ENCODE results near the gene ATP6V1A. TPM values are rescaled to one million over a fixed set of nuclear protein-coding genes. Genes with fewer than 3 reads are reported as not detected.

ATP6V1A gene
- total and polyA plus RNA-seq, 12 donors, result 7.1 to 40.8 (median 18.6) TPM

GRCh38 chr3:113791381-113791780 is 44.5 kb downstream of the ATP6V1A start:
- H3K27ac ChIP-seq, result no peak overlapping the region
- no peaks in the 10 kb centered on the region for H3K9me3 ChIP-seq
- peaks cover 0 to 9% (median 0%) of the 10 kb centered on the region in 9 donors for H3K4me1 ChIP-seq
- H3K27me3 ChIP-seq, result no peaks in the 10 kb centered on the region
- intact Hi-C loops (cut with DNase I), result no loop called here
- ATAC-seq, result no peak
- no peak for TF ChIP-seq CTCF (IDR thresholded peaks at IDR 0.05)
- H3K4me3 ChIP-seq, result no peak overlapping the region
- no peak for DNase-seq
- H3K36me3 ChIP-seq, result peaks cover 0 to 100% (median 47%) of the 10 kb centered on the region in 9 donors

- ATAC-seq (no peak), DNase-seq (no peak)
- Histone ChIP-seq H3K27ac (no peak overlapping the region), H3K9me3 (no peaks in the 10 kb centered on the region), H3K4me1 (no peaks in the 10 kb centered on the region), H3K27me3 (no peaks in the 10 kb centered on the region), H3K36me3 (peaks cover 0 to 100% (median 34%) of the 10 kb centered on the region in 9 donors), H3K4me3 (no peak overlapping the region)
- WGBS, 2 donors, result 91 to 92% methylated on average over 4 of the region's 4 CpGs
- no peak for TF ChIP-seq CTCF (IDR thresholded peaks at IDR 0.05)
- intact Hi-C loops (cut with DNase I), result no loop called here
These were observed 47.7 kb downstream of the ATP6V1A start for GRCh38 chr3:113794526-113794925.

GRCh38 chr3:113795693-113796092 is 48.9 kb downstream of the ATP6V1A start:
- 91% methylated on average over 4 of the region's 4 CpGs for whole genome bisulfite sequencing, 2 donors
- Histone ChIP-seq H3K27me3 (no peaks in the 10 kb centered on the region), H3K36me3 (peaks cover 0 to 100% (median 32%) of the 10 kb centered on the region in 9 donors), H3K27ac (no peak overlapping the region), H3K9me3 (no peaks in the 10 kb centered on the region), H3K4me1 (no peaks in the 10 kb centered on the region), H3K4me3 (no peak overlapping the region)
- intact Hi-C loops (cut with DNase I), result no loop called here
- no peak for ATAC-seq
- TF ChIP-seq CTCF (IDR thresholded peaks at IDR 0.05), result no peak
- no peak for DNase-seq

- no peaks in the 10 kb centered on the region for H3K4me1 ChIP-seq
- no peaks in the 10 kb centered on the region for H3K27me3 ChIP-seq
- no peak for ATAC-seq
- H3K27ac ChIP-seq, result no peak overlapping the region
- 97 to 100% methylated on average over 3 of the region's 3 CpGs for WGBS, 2 donors
- TF ChIP-seq CTCF (IDR thresholded peaks at IDR 0.05), result no peak
- H3K36me3 ChIP-seq, result peaks cover 0 to 100% (median 56%) of the 10 kb centered on the region in 9 donors
- intact Hi-C loops (cut with DNase I), result no loop called here
- no peak for DNase-seq
- no peaks in the 10 kb centered on the region for H3K9me3 ChIP-seq
- no peak overlapping the region for H3K4me3 ChIP-seq
These were observed 56.1 kb downstream of the ATP6V1A start for GRCh38 chr3:113802795-113803455.

Data from heart right ventricle (tissue), 16 donors.